Measurements from ENCODE around the gene CCNI2. TPM values are rescaled to one million over a fixed set of nuclear protein-coding genes. Genes with fewer than 3 reads are reported as not detected.

CCNI2 gene
- total and polyA plus RNA-seq, 12 donors = 0.01 to 0.75 (median 0.09) TPM; not detected in 7

GRCh38 chr5:132791026-132791425, 43.8 kb downstream of the CCNI2 start:
- no peaks in the 10 kb centered on the region for H3K4me1 ChIP-seq
- H3K27ac ChIP-seq = no peak overlapping the region
- intact Hi-C loops (cut with DNase I) = no loop called here
- no peaks in the 10 kb centered on the region for H3K36me3 ChIP-seq
- ATAC-seq = no peak
- H3K27me3 ChIP-seq = peaks cover 0 to 9% (median 0%) of the 10 kb centered on the region in 7 donors
- 98% methylated on average over 3 of the region's 3 CpGs for WGBS, 2 donors
- no peak for DNase-seq
- no peak overlapping the region for H3K4me3 ChIP-seq
- no peaks in the 10 kb centered on the region for H3K9me3 ChIP-seq
- TF ChIP-seq CTCF (IDR thresholded peaks at IDR 0.05) = no peak

- intact Hi-C loops (cut with DNase I) = no loop called here
- WGBS, 2 donors = 40 to 41% methylated on average over 2 of the region's 2 CpGs
- Histone ChIP-seq H3K9me3 (no peaks in the 10 kb centered on the region), H3K4me3 (no peak overlapping the region), H3K27me3 (peaks cover 0 to 30% (median 10%) of the 10 kb centered on the region in 7 donors), H3K36me3 (no peaks in the 10 kb centered on the region), H3K4me1 (peaks cover 0 to 7% (median 0%) of the 10 kb centered on the region in 9 donors), H3K27ac (no peak overlapping the region)
- no peak for TF ChIP-seq CTCF (IDR thresholded peaks at IDR 0.05)
- ATAC-seq = peak in 1 of 8 donors; percentile 44
- DNase-seq = no peak
Observed at GRCh38 chr5:132797651-132798050, 50.4 kb downstream of the CCNI2 start.

DNA sequence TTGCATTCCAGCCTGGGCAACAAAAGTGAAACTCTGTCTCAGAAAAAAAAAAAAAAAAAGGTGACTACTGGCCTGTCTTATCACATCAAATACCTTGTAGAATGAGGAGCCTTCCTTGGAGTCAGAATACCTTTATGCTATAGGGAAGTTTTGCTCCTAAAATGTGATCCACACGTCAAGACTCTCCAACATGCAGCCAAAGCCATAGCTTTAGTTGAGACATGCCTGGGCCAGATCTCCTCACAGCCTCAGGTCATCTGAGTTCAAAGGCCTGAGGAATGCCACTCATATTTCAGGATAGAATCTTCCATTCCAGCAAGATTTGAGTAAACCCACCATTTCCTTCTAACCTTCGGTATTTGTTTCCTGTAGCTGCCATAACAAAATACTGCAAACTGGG, 52.2 kb downstream of the CCNI2 start:
- Histone ChIP-seq H3K36me3 (no peaks in the 10 kb centered on the region), H3K27ac (no peak overlapping the region), H3K4me3 (no peak overlapping the region), H3K27me3 (peaks cover 0 to 31% (median 15%) of the 10 kb centered on the region in 7 donors), H3K4me1 (peaks cover 0 to 7% (median 0%) of the 10 kb centered on the region in 9 donors), H3K9me3 (no peaks in the 10 kb centered on the region)
- WGBS, 2 donors = 80 to 88% methylated on average over 2 of the region's 2 CpGs
- DNase-seq = no peak
- intact Hi-C loops (cut with DNase I) = no loop called here
- ATAC-seq = no peak
- no peak for TF ChIP-seq CTCF (IDR thresholded peaks at IDR 0.05)

- no peak for DNase-seq
- no peak overlapping the region for H3K4me3 ChIP-seq
- peaks cover 0 to 7% (median 0%) of the 10 kb centered on the region in 9 donors for H3K4me1 ChIP-seq
- H3K36me3 ChIP-seq = no peaks in the 10 kb centered on the region
- ATAC-seq = no peak
- H3K27me3 ChIP-seq = peaks cover 0 to 31% (median 15%) of the 10 kb centered on the region in 7 donors
- WGBS, 2 donors = 74 to 80% methylated on average over 2 of the region's 2 CpGs
- H3K27ac ChIP-seq = no peak overlapping the region
- no peaks in the 10 kb centered on the region for H3K9me3 ChIP-seq
- intact Hi-C loops (cut with DNase I) = no loop called here
- TF ChIP-seq CTCF (IDR thresholded peaks at IDR 0.05) = no peak
Observed at GRCh38 chr5:132800545-132800944, 53.3 kb downstream of the CCNI2 start.
